GM19452 (cell line): ENCODE measurements around the gene RAPGEF6.

Source experiments
- ATAC-seq: cut with Tn5 transposase; IDR thresholded peaks from one replicate; pipeline ENCODE4 v1.9.1; 2021; ENCODE audit not compliant: unreplicated experiment

The RAPGEF6 gene

DNA sequence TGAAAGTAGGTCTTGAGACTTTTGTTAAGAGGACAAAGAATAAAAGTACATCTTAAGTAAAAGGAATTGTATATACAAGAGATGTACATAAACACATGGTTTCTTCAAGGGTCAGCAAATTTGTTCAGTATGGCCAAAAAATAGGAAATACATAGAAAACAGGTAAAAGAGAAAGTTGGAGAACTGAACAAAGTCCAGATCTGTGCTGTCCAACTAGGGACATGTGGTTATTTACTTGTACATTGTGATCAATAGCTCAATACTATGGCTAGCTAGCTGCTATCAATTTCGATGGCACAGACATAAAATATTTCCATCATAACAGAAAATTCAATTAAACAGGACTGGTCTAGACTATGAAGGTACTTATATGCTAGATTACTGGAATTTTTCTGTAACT is 92.3 kb downstream of the RAPGEF6 start:
- ATAC-seq: no peak

DNA sequence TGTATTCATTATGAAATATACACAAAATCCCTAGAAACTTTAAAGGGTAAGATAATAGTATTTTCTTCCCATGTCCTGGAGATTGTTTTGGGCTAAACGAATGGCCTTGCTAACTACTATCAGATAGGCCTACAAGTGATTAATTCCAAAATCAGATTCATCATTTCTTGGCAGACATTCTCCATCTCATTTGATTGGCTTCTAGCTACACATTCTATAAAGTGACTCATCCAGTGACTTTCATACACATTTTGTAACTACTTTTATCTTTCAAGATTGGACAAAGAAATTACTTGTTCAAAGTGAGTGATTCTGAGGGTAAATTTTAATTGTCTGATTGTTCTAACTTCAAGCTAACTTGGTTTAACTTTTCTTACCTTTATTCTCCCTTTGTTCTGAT is 93.3 kb downstream of the RAPGEF6 start:
- ATAC-seq: no peak

DNA sequence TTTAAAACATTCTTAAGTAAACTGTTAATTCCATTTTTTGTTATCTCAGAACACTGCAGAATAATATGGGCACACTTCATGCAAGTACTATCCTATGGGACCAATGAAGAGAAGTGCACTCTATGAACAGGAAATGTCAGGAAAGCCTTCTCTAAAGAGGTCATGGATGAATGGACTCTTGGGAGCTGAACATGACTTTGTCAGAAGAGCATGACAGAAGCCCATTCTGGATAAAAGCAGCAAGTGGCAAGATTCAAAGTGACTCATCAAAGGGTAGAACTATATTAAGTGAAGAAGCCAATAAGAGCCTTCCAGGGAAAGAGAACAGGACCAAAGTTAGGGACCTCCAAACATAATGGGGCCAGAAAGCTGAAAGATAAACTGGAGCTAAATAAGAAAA is 94.0 kb downstream of the RAPGEF6 start:
- no peak for ATAC-seq

DNA sequence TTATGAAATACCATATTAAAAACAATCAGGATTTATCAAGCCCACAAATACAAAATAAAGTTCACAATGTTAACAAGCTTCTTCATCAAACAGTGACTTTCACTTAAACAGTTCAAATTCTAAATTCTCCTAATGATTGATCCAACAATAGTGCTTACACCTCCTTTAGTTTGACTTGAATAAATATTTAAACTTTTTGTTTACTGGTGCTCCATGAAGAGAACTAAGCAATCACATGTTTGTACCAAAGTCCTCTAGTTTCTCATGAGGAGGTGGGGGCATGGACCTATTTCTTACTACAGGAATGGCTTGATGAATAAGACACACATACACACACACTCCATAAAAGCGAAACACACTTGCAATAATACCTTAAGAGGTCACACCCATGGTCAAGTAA is 95.8 kb downstream of the RAPGEF6 start:
- ATAC-seq: no peak

DNA sequence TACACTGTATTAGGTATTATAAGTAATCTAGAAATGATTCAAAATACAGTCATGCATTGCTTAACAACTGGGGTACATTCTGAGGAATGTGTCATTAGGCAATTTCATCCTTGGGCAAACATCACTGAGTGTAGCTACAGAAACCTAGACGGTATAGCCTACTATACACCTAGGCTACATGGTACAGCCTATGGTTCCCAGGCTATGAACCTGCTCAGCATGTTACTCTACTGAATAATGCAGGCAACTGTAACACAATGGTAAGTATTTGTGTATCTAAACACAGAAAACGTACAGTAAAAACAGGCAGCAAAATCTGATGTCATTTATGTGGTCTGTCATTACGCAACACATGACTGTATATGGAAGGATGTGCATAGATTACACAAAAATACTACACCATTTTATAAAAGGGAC is 96.8 kb downstream of the RAPGEF6 start:
- ATAC-seq: no peak

DNA sequence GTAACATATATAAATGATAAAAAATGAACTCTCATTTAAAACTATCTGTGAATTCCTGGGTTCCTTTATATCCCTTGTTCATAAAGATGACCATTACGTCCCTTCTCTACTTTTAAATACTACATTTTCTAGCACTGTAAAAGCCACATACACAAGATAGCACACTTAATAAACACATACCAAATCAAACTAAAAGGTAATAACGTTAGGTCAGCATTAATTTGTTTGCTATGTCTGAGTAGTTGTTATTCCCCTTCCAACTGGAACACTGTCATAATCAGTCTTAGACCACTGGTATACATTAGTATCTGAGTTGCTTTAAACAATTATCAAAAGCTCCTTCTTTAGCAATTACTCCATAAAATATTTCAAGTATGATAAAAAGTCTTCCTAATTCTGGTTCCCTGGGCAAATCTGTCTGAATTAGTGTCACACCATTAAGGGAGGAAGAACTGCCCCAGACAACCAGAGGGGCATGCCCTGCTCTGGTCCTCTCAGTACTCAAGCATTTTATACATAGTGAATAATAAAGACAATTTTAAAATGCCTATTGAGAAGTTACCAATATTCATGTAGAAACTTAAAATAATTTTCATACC is 98.1 kb downstream of the RAPGEF6 start:
- no peak for ATAC-seq

DNA sequence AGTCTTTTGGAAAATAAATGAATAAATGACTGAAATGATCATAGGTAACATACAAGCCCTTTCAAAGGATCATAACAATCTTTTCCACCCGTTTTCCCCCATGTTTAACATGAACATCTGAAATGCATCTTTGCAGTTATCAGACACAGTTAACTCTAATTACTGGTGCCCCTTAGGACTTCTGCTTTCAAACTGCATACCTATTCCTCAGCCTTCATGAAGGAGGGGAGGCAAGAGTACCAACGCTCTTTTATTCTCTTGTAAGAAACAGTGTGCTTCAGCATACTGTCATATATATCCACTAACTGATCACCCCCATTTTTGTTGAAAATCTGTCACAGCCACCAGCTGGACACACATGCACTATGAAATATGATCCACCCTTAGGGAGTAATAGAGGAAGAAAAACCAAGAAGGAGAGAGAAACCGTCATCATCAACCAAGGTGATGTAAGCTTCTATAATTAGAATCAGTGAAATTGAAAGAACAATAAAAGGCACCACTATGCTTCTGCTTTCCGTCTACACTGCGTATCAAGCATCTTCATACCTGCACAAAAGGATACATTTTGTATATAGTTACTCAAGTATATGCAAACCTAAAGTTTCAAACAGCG is 98.7 kb downstream of the RAPGEF6 start:
- ATAC-seq: peak; percentile 86

DNA sequence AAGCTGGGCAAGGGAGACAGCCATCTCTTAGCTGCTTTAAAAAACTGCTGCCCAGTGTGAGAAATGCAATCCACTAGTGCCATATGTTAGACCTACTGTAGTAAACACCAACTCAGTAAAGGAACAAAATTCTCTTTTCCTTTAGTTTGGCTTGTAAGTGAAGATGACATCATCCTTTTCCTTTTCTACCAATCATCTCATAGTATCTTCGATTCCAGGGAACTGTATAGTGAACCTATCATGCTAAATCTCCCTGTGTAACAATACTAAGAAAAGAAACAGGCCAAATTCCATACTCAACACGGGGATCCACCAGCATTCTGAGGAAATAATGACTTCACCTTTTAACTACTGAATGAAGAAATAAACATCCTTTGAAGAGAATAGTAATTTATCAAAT is 100.1 kb downstream of the RAPGEF6 start:
- no peak for ATAC-seq

DNA sequence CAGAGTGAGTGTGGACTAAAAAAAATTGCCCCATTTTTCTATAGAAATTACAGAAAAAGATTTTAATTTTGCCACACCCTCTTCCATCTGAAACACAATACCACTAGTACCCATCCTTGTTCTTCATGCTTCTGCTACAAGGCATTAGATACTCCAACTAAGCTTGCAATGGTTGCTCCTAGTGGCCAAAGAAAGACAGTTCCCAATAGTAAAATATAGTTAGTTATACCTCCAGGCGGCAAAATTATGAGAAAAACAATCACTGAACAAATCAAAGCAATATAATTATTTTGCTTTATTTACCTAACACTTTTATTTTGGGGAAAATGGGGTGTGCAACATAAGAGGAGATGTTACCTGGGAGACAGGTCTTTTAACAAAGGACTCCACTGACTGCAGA is 101.2 kb downstream of the RAPGEF6 start:
- no peak for ATAC-seq

DNA sequence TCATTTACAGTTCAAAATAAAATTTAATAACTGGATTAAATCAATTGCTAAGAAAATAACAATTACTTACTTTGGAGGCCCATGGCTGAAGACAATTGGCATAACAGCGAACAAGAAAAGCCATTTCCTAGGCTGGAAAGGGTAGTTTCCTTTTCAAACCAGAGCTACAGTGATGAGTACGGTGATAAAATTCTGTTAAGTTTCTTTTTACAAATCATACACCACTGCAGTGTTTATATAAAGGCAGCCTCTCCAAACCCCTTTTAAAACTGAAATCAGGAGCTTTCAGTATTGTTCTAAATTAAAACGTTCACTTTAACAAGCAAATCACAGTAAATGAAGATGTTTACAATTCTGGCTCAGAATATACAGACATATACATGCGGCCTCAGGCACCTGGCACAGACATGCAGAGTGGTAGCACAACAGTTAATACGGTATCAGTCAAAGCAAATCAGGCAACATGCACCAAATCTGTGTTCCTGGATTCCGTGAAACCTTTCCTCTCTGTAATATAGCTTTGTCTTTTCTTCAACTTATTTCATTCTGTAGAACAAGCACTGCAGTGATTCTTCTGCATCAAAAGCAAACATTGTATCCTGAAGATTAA is 102.9 kb downstream of the RAPGEF6 start:
- no peak for ATAC-seq

DNA sequence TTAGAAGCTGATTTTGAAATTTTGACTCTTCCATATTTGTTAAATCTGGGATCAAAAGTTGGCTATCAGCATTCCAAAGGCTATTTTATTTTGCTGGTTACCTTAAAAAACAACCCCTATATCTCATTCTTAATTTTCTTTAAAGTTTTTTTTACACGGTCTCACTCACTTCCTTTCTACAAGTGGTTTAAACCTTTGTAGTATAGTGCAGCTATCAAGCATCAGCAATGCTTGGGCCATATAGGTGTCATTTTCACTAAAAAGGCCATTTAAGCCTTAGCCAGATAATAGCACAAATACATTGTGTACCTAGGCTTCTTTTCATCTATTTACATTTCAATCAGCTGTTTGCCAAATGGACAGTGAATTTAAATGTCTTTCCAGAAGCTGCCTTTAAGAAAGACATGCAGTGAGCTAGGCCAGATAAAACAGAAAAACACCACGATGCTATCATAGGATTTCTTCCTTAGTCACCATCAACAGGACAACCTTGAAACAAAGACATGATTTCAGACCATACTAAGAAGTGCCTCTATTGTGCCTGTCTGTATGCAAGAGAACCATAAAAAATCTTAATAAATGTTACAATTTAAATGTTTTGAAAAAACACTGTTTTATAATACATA is 104.2 kb downstream of the RAPGEF6 start:
- ATAC-seq: no peak

DNA sequence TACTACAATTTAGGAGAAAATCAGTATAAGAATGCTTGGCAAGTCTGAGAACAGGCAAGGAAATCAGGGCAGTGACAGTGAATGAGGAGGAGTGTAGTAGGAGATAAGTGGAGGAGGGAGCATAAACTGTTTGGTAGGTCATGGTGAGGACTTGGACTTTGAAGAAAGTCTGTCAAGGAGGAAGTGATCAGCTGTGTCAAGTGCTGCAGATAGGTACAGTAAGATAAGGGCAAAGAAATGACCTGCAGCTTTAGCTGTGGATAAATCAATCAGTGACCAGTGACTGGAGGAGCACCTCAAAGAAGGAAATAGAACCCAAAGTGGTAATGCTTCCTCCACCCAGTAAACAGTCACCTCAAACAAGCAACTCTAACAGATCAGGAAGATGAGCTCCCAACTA is 106.3 kb downstream of the RAPGEF6 start:
- peak; percentile 70 for ATAC-seq

DNA sequence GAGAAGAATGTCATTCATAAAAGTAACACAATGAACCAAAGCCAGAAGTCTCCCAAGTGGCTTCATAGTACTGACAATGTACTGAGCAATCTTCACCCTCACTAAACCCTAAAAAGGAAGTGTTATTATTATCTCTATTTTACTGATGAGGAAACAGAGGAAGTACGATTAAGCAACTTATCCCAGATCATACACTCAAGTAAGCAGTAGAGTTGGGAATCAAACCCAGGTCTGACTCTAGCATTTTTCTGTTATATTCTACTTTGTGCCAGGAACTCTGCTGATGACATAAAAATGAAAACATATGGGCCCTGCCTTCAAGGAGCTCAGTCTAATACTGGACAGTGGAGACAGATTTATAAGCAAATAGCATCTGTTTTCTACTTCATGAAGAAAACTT is 109.2 kb downstream of the RAPGEF6 start:
- ATAC-seq: no peak

DNA sequence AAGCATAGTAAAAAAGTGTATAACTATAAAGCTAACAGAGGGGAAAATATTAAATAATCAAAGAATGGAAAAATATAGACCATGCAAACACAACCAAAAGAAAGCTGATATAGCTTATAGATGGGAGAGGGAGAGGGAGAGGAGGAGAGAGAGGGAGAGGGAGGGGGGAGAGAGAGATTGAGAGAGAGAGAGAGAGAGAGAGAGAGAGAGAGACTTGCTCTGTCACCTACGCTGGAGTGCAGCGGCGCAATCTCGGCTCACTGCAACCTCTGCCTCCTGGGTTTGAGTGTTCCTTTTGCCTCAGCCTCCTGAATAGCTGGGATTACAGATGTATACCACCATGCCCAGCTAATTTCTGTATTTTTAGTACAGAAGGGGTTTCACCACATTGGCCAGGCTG is 110.6 kb downstream of the RAPGEF6 start:
- ATAC-seq: no peak

DNA sequence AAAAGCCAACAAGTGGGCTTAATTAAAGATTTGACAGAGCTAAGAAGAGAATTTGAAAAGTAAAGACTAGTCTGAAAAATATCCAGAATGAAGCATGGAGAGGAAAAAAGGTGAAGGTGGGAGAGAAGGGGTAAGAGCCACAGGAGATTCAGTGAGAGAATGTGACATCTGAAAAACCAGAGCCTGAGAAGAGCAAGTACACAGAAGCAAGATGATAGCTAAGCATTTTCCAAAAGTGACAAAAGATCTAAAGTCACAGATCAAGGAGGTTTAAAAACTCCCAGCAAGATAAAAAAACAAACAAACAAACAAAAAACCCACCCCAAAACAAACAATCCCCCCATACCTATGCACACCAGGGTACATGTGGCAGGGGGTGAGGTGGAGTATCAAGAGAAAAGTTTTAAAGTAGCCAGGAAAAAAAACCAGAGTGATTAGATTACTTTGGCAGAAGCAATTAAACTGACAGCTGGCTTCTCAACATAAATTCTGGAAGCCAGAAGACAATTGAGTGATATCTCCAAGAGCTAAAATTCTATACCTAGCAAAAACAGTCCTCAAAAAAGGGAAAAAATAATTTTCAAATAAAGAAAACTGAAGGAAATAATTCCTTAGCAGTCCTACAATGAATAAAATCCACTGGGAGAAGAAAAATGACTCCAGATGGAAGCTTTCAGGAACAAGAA is 111.4 kb downstream of the RAPGEF6 start:
- ATAC-seq: no peak

DNA sequence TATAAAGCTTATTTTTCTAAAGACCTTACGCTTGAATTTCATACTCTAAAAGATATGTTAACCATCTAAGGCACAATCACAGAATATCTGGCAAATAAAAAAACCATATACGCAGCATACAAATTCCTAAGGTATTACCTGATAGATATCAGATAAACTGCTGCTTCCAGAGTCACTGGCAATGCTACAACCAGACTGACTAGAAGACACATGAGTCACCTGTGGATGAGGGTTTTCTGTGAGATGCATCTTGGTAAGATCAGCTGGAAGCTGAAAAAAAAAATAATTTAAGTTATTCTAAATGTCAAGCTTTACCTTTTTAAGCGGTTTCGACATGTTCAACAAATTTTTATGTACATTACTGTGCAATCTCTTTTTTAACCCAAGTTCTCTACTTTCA is 113.8 kb downstream of the RAPGEF6 start:
- no peak for ATAC-seq

DNA sequence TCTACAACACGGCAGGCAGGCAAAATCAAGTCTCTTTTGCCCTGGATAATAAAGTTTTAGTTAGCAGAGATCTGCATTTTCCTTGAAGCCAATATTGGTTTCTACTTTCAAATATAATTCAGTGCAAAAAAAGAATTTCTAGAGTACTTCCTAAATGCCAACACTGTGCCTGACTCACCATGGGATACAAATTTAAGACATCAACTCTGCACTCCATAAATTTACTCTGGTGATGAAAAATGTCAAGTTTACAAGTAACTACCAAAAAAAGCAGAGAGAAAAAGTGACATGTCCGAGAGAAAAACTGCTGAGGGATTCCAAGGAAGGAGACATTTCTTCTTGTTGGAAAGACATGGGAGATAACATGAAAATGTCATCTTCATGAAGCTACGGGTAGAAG is 119.7 kb downstream of the RAPGEF6 start:
- ATAC-seq: no peak

DNA sequence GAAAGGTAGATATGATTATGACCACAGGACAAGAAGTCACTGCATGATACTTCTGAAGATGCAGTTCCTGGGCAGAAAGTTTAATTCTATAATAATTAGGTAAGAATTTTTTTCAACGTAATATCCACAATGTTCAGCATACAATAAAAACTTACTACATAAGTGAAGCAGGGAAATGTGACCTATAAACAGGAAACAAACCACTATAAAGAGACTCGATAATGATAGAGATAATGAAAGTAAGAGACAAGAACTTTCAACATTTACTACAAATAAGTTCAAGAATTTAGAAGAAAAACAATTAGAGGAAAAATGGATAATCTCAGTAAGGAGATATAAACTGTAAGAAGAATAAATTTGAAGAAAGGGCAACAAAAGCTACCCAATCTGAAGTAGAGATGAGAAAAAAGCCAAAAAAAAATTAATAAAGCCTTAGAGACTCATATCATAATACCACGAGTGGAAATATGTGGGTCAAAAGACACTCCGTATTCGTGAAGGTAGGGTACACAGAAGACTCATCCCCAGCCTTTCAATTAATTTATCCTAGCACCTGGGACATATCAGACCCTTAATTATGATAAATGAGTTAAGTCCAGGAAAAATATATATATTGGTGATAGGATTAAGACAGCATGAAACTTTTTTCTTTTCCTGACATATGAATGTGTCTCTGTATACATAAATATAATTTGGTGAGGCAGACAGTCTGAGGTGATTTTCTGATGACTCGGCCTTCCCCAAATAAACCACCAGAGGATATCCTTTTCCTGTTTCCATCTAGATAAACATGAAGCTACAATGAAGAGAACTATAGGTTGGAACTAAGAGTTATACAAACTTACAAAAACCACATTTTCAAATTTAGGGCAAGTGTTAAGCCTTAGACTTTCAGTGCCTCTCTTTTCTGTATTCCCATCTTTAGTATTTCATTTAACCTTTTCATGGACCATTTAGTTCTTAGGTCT is 120.4 kb downstream of the RAPGEF6 start:
- ATAC-seq: peak; percentile 62

DNA sequence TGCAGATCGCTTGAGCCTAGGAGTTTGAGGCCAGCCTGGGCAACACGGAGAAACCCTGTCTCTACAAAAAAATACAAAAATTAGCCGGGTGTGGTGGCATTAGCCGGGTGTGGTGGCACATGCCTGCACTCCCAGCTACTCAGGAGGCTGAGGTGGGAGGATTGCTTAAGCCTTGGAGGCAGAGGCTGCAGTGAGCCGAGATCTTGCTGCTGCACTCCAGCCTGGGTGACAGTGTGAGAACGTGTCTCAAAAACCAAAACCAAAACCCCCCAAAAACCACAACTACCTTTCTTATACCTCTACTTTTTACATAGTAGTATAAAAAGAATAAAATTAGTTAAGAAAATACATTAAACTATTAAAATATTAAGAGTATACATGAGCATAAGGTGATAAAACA is 121.2 kb downstream of the RAPGEF6 start:
- ATAC-seq: no peak

DNA sequence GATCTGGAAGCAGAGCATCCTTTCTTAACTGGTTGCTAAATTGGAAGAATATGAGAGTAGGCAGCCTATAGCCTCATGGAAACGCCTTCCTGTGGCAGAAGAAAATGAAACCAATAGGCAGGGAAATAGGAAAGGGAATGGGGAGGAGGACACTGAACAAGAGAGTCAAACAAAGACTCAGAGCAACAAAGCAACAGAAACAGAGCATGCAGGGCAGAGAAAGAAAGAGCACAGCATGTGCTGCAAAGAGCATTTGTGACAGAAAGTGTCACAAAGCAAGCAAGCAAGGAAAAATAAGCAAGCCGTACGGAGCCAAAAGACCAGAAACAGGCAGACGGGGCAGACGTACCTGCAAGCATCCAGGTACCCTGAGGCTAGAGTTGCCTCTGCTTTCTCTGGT is 123.1 kb downstream of the RAPGEF6 start:
- no peak for ATAC-seq

DNA sequence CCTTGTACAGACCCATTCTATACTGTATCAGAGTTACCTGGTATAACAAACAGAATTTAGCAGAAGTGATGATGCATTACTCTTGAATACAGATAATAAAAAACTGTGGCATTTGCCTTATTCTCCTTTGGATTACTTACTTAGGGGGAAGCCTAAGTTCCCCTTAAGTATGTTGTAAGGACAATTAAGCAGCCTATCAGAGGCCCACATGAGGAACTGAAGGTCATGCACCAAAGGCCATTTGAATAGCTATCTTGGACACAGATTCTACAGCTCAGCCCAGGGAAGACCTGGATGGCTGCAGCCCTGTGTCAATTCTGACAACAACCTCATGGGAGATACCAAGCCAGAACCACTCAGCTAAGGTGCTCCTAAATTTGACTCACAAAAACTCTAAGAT is 125.2 kb downstream of the RAPGEF6 start:
- no peak for ATAC-seq
